HepG2 (cell line): ENCODE data around the gene CLDN20.
"Not testable (repeated sequence)": the region's sequence is repeated elsewhere in the genome, so short reads cannot be mapped to it uniquely, and the experiment has no call there.

Source experiments
- KLF9 ChIP-seq: IDR thresholded peaks from 2 replicates; pipeline ENCODE4 v1.6.1; 2016; ENCODE audit warnings: low read depth
- MAFK ChIP-seq, 2 experiments: IDR thresholded peaks in 1 of 2; conservative IDR thresholded peaks in 1 of 2; 2 replicates each; pipeline ENCODE4 v1.6.1; 2011; ENCODE audit warnings: improper control_type of control experiment in 2 of 2, low read length in 2 of 2
- MXI1 ChIP-seq: IDR thresholded peaks from 3 replicates; pipeline ENCODE4 v1.6.1; 2012; ENCODE audit warnings: low read depth, low read length, inconsistent platforms, borderline replicate concordance
- MYC ChIP-seq: sonication (generic); formaldehyde crosslinking; IDR thresholded peaks from 2 replicates; pipeline ENCODE4 v1.9.0; 2021; ENCODE audit warnings: missing genetic modification reagents, borderline replicate concordance
- PITX1 ChIP-seq: sonication (generic); formaldehyde crosslinking; IDR thresholded peaks from 2 replicates; pipeline ENCODE4 v1.5.1; 2020; ENCODE audit warnings: mild to moderate bottlenecking, missing genetic modification reagents
- RBAK ChIP-seq: sonication (generic); formaldehyde crosslinking; IDR thresholded peaks from 2 replicates; pipeline ENCODE4 v1.5.1; 2020; ENCODE audit warnings: mild to moderate bottlenecking, missing genetic modification reagents
- ZNF446 ChIP-seq: sonication (generic); formaldehyde crosslinking; IDR thresholded peaks from 2 replicates; pipeline ENCODE4 v1.5.0; 2020; ENCODE audit warnings: mild to moderate bottlenecking, missing genetic modification reagents
- ZNF770 ChIP-seq: sonication (generic); formaldehyde crosslinking; IDR thresholded peaks from 2 replicates; pipeline ENCODE4 v1.5.0; 2020; ENCODE audit warnings: mild to moderate bottlenecking, missing genetic modification reagents

GRCh38 chr6:155268088-155268867 is 4.5 kb downstream of the CLDN20 start:
- not testable (repeated sequence) for TF ChIP-seq MAFK (conservative IDR thresholded peaks at IDR 0.05 in 1 of 2, IDR thresholded peaks at IDR 0.05 in 1 of 2; ENCODE audit: low read length in 2 of 2); KLF9 (CRISPR knock-in tag); ZNF446 (CRISPR knock-in tag); MXI1; ZNF770 (CRISPR knock-in tag); RBAK (CRISPR knock-in tag); MYC (CRISPR knock-in tag); PITX1 (CRISPR knock-in tag)
